Tibial nerve (tissue), 4 donors: ENCODE measurements around the gene TRIM32.

Source experiments
- EP300 ChIP-seq, 2 donors: sonication (generic); formaldehyde crosslinking; IDR thresholded peaks; one replicate each; pipeline ENCODE4 v1.6.1; 2017; ENCODE audit warnings: antibody characterized with exemption in 2 of 2, mild to moderate bottlenecking in 1 of 2
- POLR2A ChIP-seq, 2 donors: fragments of 450-650 bp; IDR thresholded peaks; one replicate each; pipeline ENCODE4 v1.6.1; 2017; ENCODE audit warnings: antibody characterized with exemption in 2 of 2, mild to moderate bottlenecking in 2 of 2, moderate library complexity in 2 of 2
- TF ChIP-seq, protein P1 (sequence below), 5 experiments: fragments of 200-600 bp in 3 of 5; fragments of 450-650 bp in 2 of 5; sonication (generic) in 3 of 5; IDR thresholded peaks; one replicate each; pipeline ENCODE4 v1.5.1; 2016 to 2019; ENCODE audit warnings: antibody characterized with exemption in 5 of 5, mild to moderate bottlenecking in 3 of 5, moderate library complexity in 2 of 5

GRCh38 chr9:116713271-116713670 lies 26.2 kb downstream of the TRIM32 start:
- TF ChIP-seq, protein P1, sequence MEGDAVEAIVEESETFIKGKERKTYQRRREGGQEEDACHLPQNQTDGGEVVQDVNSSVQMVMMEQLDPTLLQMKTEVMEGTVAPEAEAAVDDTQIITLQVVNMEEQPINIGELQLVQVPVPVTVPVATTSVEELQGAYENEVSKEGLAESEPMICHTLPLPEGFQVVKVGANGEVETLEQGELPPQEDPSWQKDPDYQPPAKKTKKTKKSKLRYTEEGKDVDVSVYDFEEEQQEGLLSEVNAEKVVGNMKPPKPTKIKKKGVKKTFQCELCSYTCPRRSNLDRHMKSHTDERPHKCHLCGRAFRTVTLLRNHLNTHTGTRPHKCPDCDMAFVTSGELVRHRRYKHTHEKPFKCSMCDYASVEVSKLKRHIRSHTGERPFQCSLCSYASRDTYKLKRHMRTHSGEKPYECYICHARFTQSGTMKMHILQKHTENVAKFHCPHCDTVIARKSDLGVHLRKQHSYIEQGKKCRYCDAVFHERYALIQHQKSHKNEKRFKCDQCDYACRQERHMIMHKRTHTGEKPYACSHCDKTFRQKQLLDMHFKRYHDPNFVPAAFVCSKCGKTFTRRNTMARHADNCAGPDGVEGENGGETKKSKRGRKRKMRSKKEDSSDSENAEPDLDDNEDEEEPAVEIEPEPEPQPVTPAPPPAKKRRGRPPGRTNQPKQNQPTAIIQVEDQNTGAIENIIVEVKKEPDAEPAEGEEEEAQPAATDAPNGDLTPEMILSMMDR (IDR thresholded peaks at IDR 0.05): no peak
- no peak for TF ChIP-seq EP300 (IDR thresholded peaks at IDR 0.05)
- TF ChIP-seq POLR2A (IDR thresholded peaks at IDR 0.05): no peak
